ENCODE results near the gene SERPINA5. TPM values are rescaled to one million over a fixed set of nuclear protein-coding genes. Genes with fewer than 3 reads are reported as not detected.

SERPINA5 gene
- 237 and 498 TPM in 2 replicates for total RNA-seq (2016; rRNA removed; fragmentation: Illumina TruSeq; extraction: Trizol)
- 71.6 and 82.2 TPM in 2 replicates for total RNA-seq (2016; cell fraction: cytosol; rRNA removed; fragmentation: Illumina TruSeq; extraction: Trizol; ENCODE audit: low read depth)
- total RNA-seq (2016; cell fraction: insoluble cytoplasmic fraction; rRNA removed; fragmentation: Illumina TruSeq; extraction: Trizol), result 219 and 507 TPM in 2 replicates
- total RNA-seq (2016; cell fraction: membrane; rRNA removed; fragmentation: Illumina TruSeq; extraction: Trizol), result 187 and 205 TPM in 2 replicates
- 372 and 429 TPM in 2 replicates for total RNA-seq (2016; cell fraction: nucleus; rRNA removed; fragmentation: Illumina TruSeq; extraction: Trizol)
- 449 and 569 TPM in 2 replicates for polyA plus RNA-seq (2011; rRNA removed)
- 331 and 435 TPM in 2 replicates for polyA plus RNA-seq (2011; cell fraction: cytosol; rRNA removed)
- 165 and 220 TPM in 2 replicates for polyA plus RNA-seq (2011; cell fraction: nucleus; rRNA removed)
- 423 and 569 TPM in 2 replicates for polyA plus RNA-seq (2012)
- 81.2 and 88.3 TPM in 2 replicates for polyA plus RNA-seq (2016; cell fraction: cytosol; fragmentation: Illumina TruSeq; extraction: Trizol; ENCODE audit: low read depth)
- 241 and 254 TPM in 2 replicates for polyA plus RNA-seq (2016; cell fraction: insoluble cytoplasmic fraction; fragmentation: Illumina TruSeq; extraction: Trizol; ENCODE audit: low read depth)
- polyA plus RNA-seq (2016; cell fraction: membrane; fragmentation: Illumina TruSeq; extraction: Trizol; ENCODE audit: low read depth), result 159 and 171 TPM in 2 replicates
- polyA plus RNA-seq (2016; cell fraction: nucleus; fragmentation: Illumina TruSeq; extraction: Trizol; ENCODE audit: insufficient read depth, low read depth), result 573 and 590 TPM in 2 replicates
- polyA minus RNA-seq (2011; rRNA and poly(A)+ RNA removed; ENCODE audit: low replicate concordance), result 0.30 and 414 TPM in 2 replicates
- polyA minus RNA-seq (2011; cell fraction: cytosol; rRNA and poly(A)+ RNA removed), result 176 and 231 TPM in 2 replicates
- polyA minus RNA-seq (2011; cell fraction: nucleus; rRNA and poly(A)+ RNA removed), result 87.0 and 105 TPM in 2 replicates
- percentile 93 among the genes with signal in this experiment for Bru-seq, nascent RNA
- BruChase-seq, experiment 1, labeled RNA remaining after a 6-hour chase, result percentile 95 among the genes with signal in this experiment
- BruChase-seq, experiment 2, labeled RNA remaining after a 2-hour chase, result percentile 91 among the genes with signal in this experiment
- long read RNA-seq, experiment 1, transcript SERPINA5-208 (5 exons, 2,211 nt), result major isoform, 259 of 553 reads
- long read RNA-seq, experiment 1, transcript SERPINA5-205 (5 exons, 2,210 nt), result minor isoform, 15 of 553 reads
- long read RNA-seq, experiment 1, transcript SERPINA5-201 (6 exons, 2,337 nt), result minor isoform, 184 of 553 reads
- long read RNA-seq, experiment 1, partial matches to known transcripts, result 67 of 553 reads
- long read RNA-seq, experiment 1, other reads (novel, unspliced or antisense), result 28 of 553 reads
- long read RNA-seq, experiment 2, transcript SERPINA5-208 (5 exons, 2,211 nt), result major isoform, 403 of 1,430 reads
- long read RNA-seq, experiment 2, transcript SERPINA5-201 (6 exons, 2,337 nt), result minor isoform, 299 of 1,430 reads
- long read RNA-seq, experiment 2, transcript SERPINA5-205 (5 exons, 2,210 nt), result minor isoform, 109 of 1,430 reads
- long read RNA-seq, experiment 2, partial matches to known transcripts, result 342 of 1,430 reads
- long read RNA-seq, experiment 2, other reads (novel, unspliced or antisense), result 273 of 1,430 reads

- WGBS (ENCODE audit: low lambda C conversion rate), result 0% methylated on average over 11 of the region's 18 CpGs
- Histone ChIP-seq H3K9me3 (ENCODE audit: low read length) (no peaks in the 10 kb centered on the region), H3K9ac (ENCODE audit: insufficient read depth, low read depth, low read length) (peak within 1 kb of the TSS; percentile 85), H4K20me1 (ENCODE audit: insufficient read depth, low read length) (no peaks in the 10 kb centered on the region; the same call in 1 of the 2 replicates), H3K4me1 (ENCODE audit: insufficient read depth, low read length) (peaks cover 75% of the 10 kb centered on the region), H3K4me2 (ENCODE audit: low read depth, low read length) (peak within 1 kb of the TSS; percentile 97), H2AFZ (ENCODE audit: low read length) (no peak within 1 kb of the TSS), H3K79me2 (ENCODE audit: insufficient read depth, low read length) (peaks cover 51% of the 10 kb centered on the region), H3K27ac (ENCODE audit: extremely low read length, insufficient read depth, low read length) (peak within 1 kb of the TSS; percentile 88), H3K27me3 (ENCODE audit: control insufficient read depth in 1 of 2, insufficient read depth in 2 of 2, low read length in 2 of 2) (no peaks in the 10 kb centered on the region; a peak in 1 of 5 replicates), H3K4me3 (replicated peaks in 1 of 3; ENCODE audit: insufficient read depth in 1 of 3, low read depth in 2 of 3, low read length in 3 of 3) (peak within 1 kb of the TSS; percentile 61 to 88 (median 75)), H3K36me3 (replicated peaks in 1 of 2; ENCODE audit: control insufficient read depth in 1 of 2, insufficient read depth in 2 of 2, low read length in 2 of 2) (peaks cover 7 to 24% of the 10 kb centered on the region in 2 experiments; a peak in 4 of 5 replicates)
- intact Hi-C loops (cut with micrococcal nuclease; ENCODE audit: unreplicated experiment), result loop anchor here (2.0 to 5.0 kb wide), 2 partner anchors 17 to 36 kb away; no protein-coding TSS in a partner anchor
- CTCF ChIA-PET (ENCODE audit: low intra/inter-chr PET ratio, low total read pairs), result no interaction called here
- FAIRE-seq (peak; percentile 83), DNase-seq (ENCODE audit: low spot score) (peak; percentile 83), ATAC-seq (peak; percentile 95)
- POLR2A ChIA-PET, result interaction anchor here (0.7 to 5.9 kb wide), 15 partner anchors 11 to 79 kb away, joined by 3 to 169 read pairs (median 5); partner anchors contain the start of genes SERPINA3 and SERPINA4
- in situ Hi-C loops (cut with HindIII; ENCODE audit: extremely low pct_ligation_motif_present, low pct_unique_long_range_greater_than_20kb), result no loop called here
- TSS peak; percentile 66 for BruUV-seq (replicated peaks)
- TF ChIP-seq STAG1 (CRISPR knock-in tag; IDR thresholded peaks at IDR 0.05) (no peak), ZNF512B (CRISPR knock-in tag; IDR thresholded peaks at IDR 0.05; ENCODE audit: borderline replicate concordance) (0 out of 2 replicates have a peak, but pooled peaks have one; percentile 14), ZNF282 (IDR thresholded peaks at IDR 0.05; ENCODE audit: partially characterized antibody) (no peak), ZNF280D (CRISPR knock-in tag; IDR thresholded peaks at IDR 0.05) (0 out of 2 replicates have a peak, but pooled peaks have one; percentile 68), RBFOX2 (IDR thresholded peaks at IDR 0.05; ENCODE audit: low read depth, low read length) (peak; percentile 51; the same call in 1 of the 2 replicates), IRF2 (CRISPR knock-in tag; IDR thresholded peaks at IDR 0.05) (peak; percentile 9; the same call in 1 of the 2 replicates), ZNF33B (CRISPR knock-in tag; IDR thresholded peaks at IDR 0.05) (peak; percentile 77), MAZ (IDR thresholded peaks at IDR 0.05; ENCODE audit: borderline replicate concordance, low read depth, low read length) (peak; percentile 26; the same call in 1 of the 2 replicates), MAZ (CRISPR knock-in tag; IDR thresholded peaks at IDR 0.05; ENCODE audit: low read depth) (peak; percentile 60; the same call in 1 of the 2 replicates)
Observed at GRCh38 chr14:94581127-94581999, at the start of gene SERPINA5. SERPINA5 (plus strand) TSS chr14:94581426; CDS start chr14:94587363, 5,937 bp downstream.
